Measurements from ENCODE around the gene PKHD1.

Gene PKHD1

DNA sequence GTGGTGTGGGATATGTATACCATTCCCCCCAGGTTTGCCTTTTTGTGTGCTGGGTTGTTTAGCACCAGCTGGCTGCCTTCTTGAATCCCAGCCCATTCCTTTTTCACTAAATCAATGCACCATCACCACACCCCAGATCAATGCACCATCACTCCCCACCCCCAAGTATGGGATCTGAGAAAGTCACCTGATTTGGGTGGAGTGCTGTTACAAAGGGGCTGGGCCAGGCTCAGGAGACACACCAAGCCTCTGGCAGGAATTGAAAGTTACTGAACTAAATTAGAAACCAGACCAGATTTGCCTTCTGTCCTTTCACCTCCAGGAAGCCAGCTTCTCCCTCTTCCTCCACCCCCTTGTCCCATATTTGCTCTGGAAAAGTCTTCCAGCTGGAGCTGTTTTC is 19.6 kb upstream of the PKHD1 start:
- DNase-seq (ENCODE audit: low read depth), result no peak

DNA sequence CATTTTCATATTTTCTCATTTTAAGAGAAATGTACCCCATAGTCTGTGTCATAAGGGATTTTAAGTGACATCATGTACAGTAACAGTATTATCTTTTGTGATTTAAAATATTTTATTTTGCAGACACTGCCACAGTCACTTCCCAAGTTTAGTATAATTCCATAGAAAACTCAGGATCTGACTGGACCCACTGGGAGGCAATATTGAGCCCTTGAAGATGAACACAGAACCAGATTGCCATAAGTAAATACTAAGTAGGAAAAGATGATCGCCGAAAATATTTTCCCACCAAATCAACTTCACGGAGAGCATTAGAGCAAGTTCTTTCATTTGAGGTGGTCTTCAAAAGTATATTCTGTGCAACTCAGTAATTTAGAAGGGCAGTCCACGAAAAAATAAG is 17.6 kb upstream of the PKHD1 start:
- no peak for DNase-seq (ENCODE audit: low read depth)

DNA sequence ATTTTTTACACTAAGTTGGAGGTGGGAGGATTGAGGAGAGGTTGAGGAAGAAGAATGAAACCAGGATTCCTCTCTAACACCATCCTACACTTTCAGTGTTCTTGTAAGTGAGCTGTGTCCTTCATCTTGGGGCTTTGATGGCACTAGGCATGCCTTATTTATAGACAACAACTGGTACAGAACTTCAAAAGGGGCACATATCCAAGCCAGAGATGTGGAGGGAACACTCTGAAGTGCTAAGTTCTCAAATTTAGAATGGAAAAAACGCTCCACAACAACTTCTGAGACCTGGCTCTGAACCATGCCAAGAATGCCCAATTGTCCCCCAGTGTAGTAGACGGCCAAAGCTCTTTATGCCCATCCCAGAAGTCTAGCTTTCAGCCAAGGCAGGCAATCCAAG is 16.2 kb upstream of the PKHD1 start:
- DNase-seq (ENCODE audit: low read depth), result no peak

DNA sequence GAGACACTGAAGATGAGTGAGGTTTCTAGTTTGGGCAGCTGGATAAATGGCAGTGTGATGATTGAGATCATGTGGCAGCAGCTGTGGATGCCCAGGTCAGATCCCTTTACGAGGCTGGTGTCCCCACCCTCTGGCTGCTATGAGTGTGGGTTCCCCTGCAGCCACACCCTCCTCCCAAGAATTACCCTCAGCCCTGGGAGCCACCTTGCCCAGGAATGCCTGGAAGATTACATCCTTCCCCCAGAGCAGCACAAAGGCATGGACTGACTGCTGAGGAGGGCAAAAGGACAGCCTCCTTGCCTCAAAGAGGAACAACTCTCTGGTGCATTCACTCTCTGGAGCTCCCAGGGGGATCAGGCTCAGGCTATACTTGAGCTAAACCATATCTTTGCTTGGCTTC is 15.0 kb upstream of the PKHD1 start:
- DNase-seq (ENCODE audit: low read depth), result no peak

DNA sequence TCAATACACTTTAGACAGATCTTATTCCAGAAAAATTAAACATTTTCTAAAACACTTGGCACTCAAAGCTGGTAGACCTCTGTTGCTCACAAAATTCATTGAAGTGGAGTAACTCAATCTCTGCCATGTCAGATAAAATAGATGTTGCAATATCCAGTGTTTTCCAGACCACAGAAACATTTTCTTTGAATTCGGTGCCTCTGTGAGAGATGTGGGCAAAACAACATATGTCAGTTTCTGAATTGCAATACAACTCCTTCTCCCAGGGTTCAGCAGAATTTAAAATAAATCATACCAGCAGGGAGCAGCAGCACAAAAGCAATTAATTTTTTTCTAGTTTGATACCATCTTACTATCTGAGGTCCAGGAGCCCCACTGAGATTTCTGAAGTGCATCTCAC is 11.3 kb upstream of the PKHD1 start:
- no peak for DNase-seq (ENCODE audit: low read depth)

DNA sequence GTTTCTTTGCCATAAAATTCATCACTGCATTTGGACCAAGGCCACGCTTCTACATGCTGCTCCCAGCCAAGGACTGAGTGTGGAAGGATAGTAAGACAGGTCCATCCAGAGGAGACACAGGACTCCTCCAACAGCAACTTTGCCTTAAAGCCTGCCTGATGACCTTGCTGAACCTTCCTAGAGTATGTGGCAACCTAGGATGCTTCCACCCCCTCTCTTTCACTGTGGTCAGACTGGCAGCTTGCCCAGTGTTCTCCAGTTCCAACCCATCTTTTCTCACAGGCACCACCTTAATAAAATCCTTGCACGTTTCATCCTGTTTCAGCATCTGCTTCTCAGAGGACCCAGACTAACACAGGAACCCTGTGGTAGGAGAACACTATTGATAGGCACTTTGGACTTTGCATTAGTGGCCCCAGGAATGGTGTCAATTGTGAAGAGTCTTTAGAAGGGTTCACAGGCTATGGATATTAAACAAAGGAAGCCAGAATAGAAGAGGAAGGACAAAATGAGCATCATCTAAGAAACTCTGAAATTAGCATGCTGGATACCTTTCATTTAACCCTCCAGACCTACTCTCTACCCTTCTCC is 2.4 kb upstream of the PKHD1 start:
- no peak for DNase-seq (ENCODE audit: low read depth)

DNA sequence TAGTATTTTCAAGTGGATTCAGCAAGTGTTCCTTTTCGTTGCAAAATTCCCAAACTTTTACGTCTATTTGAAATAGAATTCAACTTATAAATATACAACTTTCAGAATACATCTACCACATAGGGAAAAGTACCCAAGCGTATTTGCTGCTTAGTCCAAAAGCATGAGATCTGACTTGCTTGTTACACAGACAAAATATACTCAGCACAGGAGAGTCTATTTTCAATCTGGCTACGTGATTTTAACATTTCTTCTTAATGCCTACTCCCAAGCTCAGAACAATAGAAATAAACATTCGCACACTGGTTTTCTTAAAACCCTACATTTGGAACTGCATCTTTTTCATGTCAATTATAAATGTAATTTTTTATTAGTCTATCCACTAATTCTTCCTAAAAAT is 672 bp downstream of the PKHD1 start:
- no peak for DNase-seq (ENCODE audit: low read depth)

DNA sequence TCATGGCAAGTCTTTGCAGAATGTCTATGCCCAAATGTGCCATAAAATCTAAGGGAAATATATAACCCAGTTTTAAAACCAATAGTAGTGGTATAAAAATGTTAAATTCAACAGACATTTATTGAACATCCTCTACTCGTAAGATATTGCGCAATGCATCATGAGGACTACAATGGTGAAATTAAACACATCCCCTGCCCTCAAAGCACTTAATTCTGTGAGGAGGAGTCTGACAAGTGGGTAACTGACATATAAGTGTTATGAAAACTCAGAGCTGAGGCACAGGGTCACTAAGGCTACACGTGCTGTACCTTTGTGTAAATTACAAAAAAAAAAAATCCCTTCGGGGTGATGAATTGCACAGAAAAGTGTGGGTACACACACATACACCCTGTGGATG is 6.2 kb downstream of the PKHD1 start:
- DNase-seq (ENCODE audit: low read depth), result no peak

DNA sequence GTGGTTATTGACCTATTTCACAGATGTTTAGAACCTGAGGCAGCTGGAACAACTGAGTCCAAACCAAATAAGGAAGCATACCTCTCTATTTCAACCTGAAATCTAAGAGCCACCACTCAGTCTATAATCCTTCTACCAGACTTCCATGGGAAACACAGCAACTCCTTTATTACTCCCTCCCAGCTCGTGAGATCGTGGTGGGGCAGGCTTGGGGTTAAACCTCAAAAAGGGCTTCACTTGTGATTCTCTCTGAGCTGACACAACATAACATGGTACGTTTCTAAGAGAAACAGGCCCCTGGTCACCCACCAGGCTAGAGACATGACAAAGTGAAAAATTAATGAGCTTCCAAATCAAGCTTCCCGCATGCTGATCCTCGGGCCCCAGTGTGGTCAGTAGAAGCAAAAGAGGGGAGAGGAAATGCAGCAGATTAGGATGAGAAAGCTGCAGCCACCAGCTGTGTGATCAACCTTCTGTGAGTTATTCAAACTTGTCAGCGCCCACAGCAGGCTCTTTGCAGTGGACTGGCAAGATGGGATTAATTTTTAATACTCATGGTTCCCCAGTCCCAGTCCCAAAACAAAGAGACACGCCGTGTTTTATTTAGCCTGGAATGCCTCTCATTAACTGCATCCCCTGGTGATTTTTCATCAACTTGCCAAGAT is 9.3 kb downstream of the PKHD1 start:
- DNase-seq (ENCODE audit: low read depth), result no peak

DNA sequence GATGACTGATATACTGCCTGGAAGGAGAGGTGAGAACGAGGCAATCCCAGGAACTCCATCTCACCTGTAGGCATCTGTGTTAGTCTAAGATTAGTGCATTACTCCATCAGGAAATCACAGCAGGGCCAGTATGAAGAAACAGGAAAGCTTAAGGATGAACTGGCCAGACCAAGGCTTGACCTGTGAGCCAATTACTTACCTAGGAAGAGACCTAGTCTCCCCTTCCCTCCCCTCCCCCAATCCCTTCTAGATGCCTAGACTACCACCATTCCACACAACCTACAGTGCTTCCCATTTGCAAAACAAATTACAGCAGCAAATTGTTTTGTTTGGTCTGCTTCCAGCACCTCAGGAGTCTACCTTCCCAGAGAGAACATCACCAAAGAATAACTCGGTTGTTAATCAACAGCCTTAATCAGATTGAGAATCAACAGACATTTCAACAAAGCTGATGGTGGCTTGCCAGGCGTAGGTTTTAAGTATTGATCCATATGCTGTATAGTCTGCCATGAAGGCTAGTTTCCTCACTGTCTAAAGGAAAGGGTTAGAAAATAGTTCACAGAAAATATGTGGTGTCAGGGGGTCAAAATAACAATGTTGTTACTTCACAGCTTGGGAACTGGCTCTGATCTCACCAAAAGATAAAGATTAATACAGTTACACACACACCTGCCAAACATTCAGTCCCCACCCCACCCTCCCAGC is 10.1 kb downstream of the PKHD1 start:
- no peak for DNase-seq (ENCODE audit: low read depth)

DNA sequence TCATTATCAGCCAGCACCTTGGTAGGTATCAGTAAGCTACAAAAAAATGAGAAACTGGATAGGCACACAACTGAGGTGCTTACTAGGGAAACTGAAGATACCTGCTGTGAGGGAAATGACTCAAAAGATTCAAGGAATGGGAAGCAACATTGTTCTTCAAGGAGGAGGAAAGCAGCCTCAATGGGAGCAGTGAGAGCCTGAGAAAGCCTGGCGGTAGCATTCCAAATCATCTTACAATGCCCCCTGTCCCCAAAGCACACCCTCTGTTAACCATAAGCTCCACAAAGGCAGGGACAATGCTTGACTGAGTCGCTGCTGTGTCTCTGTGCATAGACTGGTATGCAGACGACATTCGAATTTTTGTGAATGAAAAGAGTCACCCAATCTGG is 10.6 kb downstream of the PKHD1 start:
- no peak for DNase-seq (ENCODE audit: low read depth)

DNA sequence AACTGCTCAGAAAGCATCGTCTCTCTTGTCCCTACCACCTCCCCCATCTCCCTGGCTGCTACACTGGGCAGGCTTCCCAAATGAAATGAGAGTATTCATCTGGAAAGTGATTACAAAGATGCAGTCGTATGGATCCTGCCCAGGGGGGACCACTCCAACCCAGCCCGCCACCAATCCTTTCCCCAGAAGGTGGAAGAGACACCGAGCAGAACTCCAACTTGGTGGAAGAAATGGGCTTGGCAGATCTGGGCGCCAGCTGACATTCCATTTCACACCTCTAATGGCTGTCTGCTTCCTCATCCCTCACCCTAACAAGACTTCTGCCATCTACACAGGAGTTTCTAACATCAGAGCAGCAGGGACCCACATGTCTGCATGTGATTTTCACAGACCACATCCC is 12.7 kb downstream of the PKHD1 start:
- no peak for DNase-seq (ENCODE audit: low read depth)

DNA sequence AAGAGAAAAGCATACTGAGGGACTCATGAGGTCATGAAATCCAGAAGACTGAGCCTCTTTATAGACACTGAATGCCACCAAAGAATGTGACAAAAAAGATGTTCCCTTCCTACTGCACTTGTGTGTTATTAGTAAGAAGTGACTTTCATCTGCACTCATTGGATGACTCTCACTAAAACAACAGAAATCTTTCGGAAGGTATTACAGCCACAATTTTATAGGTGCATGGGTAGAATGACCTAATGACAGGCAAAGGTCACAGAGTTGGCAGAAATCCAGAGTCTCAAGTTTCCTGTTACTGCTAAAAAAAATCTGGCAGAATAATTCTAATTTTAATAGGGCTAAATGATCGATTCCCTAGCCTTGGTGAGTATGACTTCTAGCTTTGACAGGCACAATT is 13.3 kb downstream of the PKHD1 start:
- DNase-seq (ENCODE audit: low read depth), result no peak

DNA sequence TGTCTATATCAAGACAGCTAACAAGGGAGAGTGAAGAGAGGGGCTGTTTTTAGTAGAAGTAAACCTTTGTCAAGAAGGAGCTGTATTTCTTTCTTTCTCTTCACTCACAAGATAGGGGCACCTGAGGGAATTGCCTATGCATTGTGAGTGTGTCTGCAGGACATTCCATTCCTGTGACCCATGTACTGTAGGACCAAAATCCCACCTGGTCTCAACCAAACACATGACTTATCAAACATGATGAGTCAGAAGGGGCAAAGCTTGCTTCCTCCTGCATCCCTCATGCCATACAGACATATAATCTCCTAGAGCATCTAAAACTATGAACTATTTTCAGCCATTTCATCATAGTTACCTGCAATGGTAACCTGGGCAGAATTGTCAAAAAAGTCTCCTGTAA is 21.8 kb downstream of the PKHD1 start:
- DNase-seq (ENCODE audit: low read depth), result no peak

DNA sequence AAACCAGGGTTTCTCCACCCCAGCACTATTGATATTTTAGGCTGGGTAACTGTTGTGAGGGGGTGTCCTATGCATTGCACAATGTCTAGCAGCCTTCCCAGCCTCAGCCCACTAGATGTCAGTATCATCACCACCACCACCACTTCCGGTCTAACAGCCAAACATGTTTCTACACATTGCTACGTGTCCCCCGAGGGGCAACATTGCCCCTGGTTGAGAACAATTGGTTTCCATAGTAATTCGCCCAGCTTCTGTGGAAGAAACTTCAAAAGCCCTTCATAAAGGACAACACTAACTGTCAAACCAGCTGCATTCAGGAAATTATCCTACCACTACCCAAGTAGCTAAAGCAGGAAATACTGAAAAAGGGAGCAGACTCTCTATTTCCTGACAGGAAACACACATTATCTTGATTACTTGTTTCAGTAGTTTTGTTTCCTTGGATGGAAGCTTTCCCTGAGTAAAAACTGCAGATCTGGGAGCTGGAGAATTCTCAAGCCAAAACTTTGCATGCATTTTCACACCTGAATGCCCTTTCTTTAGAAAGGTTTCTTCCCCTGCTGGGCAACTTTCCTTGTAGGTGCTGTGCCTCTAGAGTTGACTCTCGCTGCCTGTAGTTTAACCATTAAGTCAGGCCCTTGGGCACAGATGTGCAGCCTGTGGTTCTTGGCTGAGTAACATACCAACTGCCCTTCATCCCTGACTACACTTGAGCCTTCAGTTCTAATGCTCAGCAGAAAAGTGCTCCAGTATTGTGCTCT is 23.6 kb downstream of the PKHD1 start:
- DNase-seq (ENCODE audit: low read depth), result peak; percentile 34

DNA sequence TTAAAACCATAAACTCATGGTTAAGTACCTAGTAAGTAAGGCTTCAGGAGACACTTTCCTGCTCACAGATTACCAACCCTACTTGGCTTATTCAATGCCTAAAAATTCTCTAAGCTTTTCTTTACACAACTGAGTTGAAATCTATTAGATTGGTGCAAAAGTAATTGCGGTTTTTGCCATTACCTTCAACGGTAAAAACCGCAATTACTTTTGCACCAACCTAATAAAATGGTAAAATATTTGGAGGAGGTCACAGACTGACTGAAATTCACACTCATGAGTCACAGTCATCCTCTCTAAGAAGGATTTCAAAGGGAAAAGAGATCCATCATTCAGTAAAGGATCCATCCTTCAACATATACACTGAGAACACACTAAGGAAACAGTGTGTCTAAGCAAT is 25.9 kb downstream of the PKHD1 start:
- no peak for DNase-seq (ENCODE audit: low read depth)

DNA sequence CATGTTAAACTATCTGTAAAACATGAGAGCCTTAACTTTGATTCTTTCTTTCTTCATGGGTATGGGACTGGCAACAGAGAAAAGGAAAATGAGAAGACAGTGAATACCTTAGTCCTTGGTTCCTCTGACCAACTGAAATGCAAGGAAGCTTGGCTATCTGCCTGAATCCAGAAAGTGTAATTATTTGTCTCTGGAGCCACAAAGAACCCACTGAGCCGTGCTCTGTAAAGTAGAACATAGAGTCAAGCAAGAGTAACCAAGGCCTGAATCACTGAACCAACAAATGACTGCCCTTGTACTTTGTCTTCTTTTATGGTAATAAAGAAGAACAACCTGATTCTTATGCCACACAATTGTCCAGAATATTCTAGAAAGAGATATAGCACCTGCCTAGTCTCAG is 27.6 kb downstream of the PKHD1 start:
- no peak for DNase-seq (ENCODE audit: low read depth)

DNA sequence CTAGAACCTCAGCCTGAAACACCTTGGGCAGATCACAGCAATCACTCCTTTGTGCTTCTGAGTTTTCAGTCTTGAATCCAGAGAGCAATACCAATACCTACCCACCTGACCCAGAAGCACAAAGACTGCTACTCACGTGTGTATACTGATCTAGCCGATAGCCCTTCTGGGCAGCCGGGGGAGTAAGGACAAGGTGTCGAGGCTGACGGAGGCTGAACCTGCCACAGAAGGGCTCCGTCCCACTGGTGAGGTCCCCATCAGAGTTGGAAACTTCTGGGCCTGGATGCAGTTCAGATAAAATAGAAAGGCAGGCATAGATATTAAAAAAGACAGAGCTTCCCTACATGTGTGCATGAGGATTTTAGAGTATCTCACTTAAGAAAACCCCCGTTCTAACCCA is 32.0 kb downstream of the PKHD1 start:
- DNase-seq (ENCODE audit: low read depth), result no peak

DNA sequence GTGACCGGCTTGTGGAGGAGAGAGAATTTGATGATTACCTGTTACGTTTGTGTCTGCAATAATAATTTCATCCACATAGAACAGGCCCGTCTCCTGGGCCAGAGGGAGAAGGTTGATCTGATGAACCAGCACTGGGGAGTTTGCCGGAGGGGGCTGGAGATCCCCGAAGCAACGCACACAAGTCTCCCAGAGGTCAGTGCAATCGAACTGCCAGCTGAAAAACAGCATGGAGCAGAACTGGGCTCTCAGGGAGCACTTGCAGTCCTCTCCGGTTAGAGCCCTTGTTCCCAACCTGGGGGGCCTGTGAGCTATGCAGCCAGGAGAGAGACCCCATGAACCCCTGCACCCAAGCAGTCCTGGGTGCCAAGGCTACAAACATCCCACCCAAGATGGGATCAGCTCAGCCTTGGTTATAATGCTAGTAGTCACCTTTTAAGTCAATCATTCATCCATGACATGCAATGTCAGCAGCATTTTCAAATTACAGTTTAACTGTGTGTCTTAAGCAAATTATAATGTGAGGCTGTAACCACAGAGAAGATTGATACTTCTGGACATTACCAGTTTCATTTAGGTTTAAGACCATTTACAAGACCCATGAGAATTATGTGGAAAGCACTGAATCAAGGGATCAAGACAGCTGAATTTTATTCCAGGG is 34.2 kb downstream of the PKHD1 start:
- DNase-seq (ENCODE audit: low read depth), result no peak

DNA sequence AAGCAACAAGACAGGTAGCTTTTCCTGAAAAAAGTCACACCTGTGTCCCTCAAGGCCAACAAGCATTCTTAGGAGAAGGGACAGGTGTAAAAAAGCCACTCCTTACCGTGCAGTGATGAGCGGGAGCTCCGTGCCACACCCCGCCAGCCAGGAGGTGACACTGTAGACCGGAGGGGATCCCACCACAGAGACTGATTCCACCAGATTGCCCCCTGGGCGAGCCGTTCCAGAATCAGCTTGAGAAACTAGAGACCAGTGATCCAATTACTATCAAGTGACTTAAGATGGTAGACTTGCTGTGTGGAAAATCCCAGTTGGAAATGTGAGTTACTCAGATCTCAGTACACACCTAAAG is 37.4 kb downstream of the PKHD1 start:
- DNase-seq (ENCODE audit: low read depth), result no peak

DNA sequence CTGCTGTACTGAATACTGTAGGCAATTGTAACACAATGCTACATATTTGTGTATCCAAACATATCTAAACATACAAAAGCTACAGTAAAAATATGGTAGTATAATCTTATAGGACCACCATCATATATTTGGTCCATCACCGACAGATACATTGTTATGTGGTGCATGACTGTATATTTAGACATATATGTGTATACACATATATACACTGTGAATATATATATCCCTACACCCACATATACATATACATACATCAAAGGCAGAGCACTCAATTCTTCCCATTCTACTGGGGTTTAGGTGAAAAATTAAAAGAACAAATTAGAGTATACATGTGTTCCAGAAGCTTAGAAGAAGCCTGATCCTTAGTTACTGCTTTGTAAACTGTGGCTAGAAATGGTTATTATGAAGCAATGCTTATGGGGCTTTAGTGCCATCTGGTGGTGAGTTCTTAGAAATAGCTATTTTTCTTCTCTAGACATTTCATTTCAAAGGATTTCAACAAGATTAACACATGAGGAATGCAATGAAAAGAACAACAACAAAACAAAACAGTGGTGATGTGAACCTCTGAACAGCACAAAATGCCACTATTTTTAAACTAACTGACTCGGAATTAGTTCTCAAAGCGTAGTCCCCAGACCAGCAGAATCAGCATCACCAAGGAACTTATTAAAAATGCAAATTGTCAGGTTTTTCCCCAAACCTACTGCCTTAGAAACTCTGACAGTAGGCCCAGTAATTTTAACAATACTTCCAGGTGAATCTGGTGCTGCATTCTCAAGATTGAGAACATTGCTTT is 38.0 kb downstream of the PKHD1 start:
- no peak for DNase-seq (ENCODE audit: low read depth)

DNA sequence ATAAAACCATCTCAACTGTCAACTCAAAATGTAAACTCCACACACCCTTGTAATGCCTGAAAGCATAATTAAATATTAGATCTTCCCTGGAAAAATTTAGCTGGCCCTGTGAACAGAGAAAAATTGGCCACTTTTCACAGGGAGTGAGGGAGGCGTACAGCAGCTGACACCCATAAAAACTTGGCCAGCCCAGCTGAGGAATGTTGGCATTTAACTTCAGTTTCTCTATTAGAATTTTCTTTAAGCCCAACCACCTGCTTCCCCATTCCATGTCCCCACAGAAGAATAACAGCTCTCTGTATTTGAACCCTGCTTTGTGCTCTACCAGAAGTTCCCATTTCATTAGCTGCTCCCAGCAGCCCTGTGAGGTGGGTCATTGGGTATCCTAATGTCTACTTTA is 41.0 kb downstream of the PKHD1 start:
- no peak for DNase-seq (ENCODE audit: low read depth)
